ENCODE measurements around the gene TMC8. TPM values are rescaled to one million over a fixed set of nuclear protein-coding genes. Genes with fewer than 3 reads are reported as not detected.

Gene TMC8
- total RNA-seq, 1 donor from 2014 or later, result under 0.01 TPM

- no peak for DNase-seq (ENCODE audit: low read depth, low spot score)
These were observed 7.2 kb upstream of the TMC8 start for GRCh38 chr17:78123258-78123929.

GRCh38 chr17:78124081-78124835 is 6.3 kb upstream of the TMC8 start:
- no peak for DNase-seq (ENCODE audit: low read depth, low spot score)

DNA sequence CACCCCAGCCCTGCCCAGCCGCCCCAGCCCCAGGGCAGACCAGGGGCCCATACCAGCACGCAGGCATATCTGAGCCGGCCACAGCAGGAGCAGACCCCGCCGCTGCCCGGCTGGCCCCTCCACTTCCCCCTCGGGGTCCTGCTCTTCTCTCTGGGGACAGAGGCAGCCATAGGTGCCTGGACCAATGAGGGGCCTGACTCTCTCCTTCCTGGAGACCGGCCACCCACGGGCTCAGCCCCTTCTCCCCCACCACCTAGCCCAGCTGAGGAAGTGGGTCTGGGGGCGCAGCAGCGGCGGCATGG is 5.8 kb upstream of the TMC8 start:
- DNase-seq (ENCODE audit: low read depth, low spot score), result no peak

DNA sequence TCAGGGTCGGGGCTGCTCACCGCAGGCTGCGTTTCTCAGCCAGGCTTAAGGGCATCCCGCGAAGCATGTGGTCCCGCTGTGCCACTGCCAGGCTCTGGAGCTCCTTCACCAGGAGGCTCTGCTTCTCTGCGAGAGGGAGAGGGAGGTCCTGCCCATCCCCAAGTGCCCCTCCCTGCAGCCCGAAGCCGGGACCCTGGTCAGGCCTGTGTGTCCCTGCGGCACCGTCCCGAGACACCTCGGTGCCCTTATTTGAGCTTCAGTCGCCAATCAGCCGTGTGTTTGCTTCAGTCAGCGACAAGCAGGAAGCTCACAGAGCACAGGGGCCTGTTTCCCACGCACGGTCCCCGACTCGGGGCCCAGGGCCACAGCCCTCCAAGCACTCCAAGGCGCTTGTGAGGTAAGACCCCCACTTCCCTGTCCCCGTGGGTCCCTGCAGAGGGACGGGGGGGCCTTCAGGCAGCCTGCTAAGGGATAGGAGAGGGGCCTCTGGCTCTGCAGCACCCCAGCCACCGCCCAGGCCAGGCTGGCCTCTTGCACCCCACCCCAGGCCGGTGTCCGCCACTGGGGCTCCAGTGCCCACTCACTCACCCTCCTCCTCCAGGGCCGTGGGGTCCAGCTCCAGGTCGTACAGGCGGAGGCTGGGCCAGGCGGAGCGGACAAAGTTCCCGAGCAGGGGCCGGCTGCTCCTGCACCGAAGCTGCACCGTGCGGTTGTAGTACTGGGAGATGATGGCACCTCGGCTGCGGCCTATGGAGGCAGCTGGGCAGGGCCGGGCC is 5.2 kb upstream of the TMC8 start:
- no peak for DNase-seq (ENCODE audit: low read depth, low spot score)

DNA sequence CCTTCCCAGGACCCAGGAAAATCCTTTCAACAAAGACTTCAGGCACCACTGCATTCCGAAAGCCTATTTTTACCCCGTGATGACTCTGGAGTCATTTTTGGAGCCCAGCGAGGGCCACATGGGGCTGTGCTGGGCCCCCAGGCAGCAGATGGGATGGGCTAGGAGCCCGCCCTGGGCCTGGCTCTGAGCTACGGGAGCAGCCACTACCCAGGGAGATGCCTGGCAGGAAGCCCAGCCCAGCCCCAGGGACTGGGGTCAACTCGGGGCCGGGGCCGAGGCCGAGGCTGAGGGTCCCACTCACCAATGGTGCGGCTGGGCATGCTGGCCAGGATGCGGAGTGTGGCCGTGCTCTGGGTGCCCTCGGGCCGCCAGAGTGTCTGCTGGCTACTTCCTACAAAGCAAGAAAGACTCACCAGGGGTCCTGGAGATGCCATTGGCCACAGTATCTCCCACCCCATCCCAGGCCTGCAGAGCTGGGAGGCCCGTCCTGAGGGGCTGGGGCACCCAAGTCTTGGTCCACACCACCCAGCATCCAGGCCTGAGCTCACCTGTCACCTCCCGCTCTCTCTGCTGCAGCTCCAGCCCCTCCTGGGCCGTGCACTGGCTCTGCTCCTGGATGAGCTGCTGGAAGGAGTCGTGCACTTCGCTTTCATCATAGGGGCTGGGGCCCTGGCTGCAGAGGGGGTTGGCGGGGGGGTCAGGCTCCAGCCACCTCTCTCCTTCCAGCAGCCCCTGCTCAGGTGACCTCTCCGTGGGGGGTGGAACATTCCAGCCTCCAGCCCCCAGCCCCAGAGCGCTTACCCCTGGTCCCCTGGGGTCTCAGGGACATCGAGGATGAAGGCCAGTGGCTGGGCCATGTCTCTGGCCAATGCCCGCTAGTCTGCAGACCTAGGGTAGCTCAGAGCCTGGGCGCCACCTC is 4.3 kb upstream of the TMC8 start:
- no peak for DNase-seq (ENCODE audit: low read depth, low spot score)

- DNase-seq (ENCODE audit: low read depth, low spot score), result no peak
These were observed 3.7 kb upstream of the TMC8 start for GRCh38 chr17:78126895-78127238.

DNA sequence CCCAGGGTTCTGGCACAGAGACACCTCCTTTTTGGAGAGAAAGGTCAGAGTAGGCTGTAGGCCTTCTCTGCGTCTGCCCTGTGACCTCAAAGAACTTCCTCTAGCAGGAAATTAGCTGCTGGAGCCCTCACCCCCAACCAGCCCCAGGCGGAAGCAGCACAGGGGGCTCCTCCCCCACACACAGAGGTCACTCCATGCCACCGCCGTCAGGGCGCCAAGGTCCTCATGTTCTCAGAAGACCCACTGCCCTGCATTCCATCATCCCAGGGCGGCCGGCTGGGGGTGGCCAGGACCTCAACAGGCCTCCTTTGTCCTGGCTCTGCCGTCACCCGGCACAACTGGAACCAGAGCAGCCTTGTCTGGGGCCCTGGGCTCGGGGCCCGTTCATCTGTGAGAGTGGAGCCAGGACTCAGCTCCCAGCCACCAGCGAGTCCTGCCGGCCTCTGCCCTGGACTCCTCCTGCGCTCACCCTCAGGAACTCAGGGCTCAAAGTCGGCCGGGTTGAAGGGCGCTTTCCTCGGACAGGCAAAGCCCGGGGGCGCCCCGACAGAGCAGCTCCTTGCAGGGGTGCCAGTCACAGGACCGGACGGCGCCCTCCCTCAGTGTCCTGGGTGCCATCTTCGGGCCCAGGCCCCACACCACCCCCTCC is 3.2 kb upstream of the TMC8 start:
- no peak for DNase-seq (ENCODE audit: low read depth, low spot score)

DNA sequence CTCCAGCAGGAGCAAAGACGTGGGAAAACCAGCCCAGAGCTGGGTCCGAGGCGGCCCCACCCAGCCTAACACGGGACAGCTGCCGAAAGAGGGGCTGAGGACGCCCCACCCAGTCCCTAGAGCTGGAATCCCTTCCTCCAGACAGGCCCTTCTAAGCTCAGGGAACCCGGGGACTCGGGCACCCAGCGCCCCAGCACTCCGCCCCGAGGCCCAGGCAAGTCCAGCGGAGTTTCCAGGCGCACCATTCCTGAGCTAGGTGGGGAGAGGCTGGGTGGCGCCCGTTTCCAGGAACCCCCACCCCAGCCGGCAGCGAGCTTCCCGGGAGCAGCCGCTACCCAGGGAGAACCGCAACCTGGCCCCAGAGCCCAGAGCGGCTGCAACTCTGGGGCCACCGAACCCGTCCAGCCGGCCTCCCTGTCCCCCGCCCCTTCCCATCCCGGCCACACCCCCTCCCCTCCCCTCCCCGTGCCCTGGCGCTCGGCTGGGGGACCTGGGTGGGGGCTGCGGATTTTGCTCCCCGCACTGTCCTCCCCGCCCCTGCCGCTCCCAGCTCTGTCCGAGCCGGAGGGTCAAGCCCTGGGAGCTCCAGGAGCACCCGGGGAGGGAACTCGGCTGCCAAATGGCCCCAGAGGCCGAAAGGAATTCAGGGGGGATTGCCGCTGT is 2.6 kb upstream of the TMC8 start:
- no peak for DNase-seq (ENCODE audit: low read depth, low spot score)

- no peak for DNase-seq (ENCODE audit: low read depth, low spot score)
These were observed 1.8 kb upstream of the TMC8 start, which contains the start of gene TMC6 for GRCh38 chr17:78128551-78129350. TSS of gene TMC6 (minus strand) at chr17:78128755. CDS start at chr17:78126832, 1,923 bp downstream.

GRCh38 chr17:78129351-78130089 is 1.1 kb upstream of the TMC8 start:
- DNase-seq (ENCODE audit: low read depth, low spot score), result no peak

- no peak for DNase-seq (ENCODE audit: low read depth, low spot score)
These were observed 508 bp upstream of the TMC8 start for GRCh38 chr17:78130090-78130436.

DNA sequence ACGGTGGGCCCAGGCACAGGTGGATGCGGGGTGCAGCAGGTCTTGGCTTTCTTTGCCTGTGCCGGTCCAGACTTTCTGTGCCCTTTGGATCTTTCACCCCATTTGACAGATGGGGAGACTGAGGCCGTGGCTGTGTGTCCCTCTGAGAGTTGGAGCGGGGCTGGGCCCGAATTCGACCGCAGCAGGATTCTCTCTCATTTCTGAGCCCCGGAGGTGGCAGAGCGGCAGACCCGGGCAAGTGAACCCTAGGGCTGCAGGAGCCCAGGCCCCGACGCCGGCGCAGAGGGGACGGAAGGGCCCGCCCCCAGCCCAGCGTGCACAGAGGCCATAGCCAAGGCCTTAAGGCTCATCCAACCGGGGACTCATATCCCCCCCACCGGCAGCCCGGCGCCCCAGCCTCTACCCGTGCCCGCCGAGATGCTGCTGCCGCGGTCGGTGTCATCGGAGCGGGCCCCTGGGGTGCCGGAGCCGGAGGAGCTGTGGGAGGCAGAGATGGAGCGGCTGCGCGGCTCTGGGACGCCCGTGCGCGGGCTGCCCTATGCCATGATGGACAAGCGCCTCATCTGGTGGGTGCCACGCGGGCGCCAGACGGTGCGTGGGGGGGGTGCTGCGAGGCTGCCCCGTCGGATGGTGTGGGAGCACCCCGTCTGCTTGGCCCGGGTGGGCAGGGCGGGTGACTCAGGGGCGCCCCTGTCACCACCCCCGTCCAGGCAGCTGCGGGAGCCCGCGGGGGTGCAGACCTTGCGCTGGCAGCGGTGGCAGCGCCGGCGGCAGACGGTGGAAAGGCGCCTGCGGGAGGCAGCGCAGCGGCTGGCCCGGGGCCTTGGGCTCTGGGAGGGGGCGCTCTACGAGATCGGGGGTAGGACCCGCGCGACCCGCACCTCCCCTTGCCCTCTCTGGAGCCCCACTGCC is 857 bp downstream of the TMC8 start:
- DNase-seq (ENCODE audit: low read depth, low spot score), result no peak

DNA sequence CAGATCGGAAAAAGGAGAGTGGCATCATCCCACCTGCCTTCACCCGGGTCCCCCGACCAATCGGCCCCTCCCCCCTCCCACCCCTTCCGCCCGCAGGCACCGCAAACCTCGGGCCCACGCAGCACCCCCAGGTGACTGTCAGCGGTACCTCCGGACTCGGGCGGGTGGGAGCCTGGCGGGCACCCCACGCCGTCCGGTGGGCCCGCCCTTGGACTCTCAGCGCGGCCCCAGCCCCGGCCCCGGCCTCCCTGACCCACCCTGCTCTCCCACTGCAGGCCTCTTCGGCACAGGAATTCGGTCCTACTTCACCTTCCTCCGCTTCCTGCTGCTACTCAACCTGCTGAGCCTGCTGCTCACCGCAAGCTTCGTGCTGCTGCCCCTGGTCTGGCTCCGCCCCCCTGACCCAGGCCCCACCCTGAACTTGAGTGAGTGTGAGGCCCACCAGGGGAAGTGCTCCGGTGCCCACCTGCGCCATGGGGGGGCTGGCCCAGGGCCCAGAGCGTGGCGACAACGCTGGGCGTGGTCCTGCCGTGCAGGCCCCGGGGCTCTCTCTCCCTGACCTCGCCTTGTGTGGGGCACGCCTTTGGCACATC is 1.6 kb downstream of the TMC8 start:
- DNase-seq (ENCODE audit: low read depth, low spot score), result no peak

GRCh38 chr17:78132767-78133178 is 2.2 kb downstream of the TMC8 start:
- DNase-seq (ENCODE audit: low read depth, low spot score), result no peak

DNA sequence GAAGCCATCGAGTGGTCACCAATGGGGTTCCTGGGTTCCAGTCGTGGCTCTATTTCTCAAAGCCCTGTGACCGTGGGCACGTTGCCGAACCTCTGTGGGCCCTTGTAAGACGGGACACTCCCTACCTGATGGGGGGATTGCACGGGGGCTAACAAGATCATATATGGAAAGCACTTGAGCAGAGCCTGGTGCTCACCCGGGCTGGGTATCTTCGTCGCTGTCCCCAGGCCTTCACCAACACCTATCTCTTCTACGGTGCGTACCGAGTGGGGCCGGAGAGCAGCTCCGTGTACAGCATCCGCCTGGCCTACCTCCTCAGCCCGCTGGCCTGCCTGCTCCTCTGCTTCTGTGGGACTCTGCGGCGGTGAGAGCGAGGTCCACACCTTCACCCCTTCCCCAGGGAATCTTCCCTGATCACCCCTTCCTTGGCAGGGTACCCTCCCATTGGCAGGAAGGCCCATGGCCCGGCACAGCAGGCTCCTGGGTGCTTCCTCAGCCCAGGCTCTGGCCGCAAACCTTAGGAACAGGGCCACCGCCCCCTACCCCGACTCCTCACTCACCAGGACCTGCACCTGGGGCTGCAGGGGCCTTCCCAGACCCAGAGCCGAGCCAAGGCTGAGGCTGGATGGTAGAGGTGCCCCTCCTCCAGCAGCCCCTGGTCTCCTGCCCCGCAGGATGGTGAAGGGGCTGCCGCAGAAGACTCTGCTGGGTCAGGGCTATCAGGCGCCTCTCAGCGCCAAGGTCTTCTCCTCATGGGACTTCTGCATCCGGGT is 2.8 kb downstream of the TMC8 start:
- DNase-seq (ENCODE audit: low read depth, low spot score), result no peak

GRCh38 chr17:78133971-78134898 is 3.7 kb downstream of the TMC8 start:
- no peak for DNase-seq (ENCODE audit: low read depth, low spot score)

Measured in pulmonary artery endothelial cell (primary cell).